ENCODE data around the gene POLR3E. TPM values are rescaled to one million over a fixed set of nuclear protein-coding genes. Genes with fewer than 3 reads are reported as not detected.
"Not testable (repeated sequence)": the region's sequence is repeated elsewhere in the genome, so short reads cannot be mapped to it uniquely, and the experiment has no call there.

POLR3E gene
- total and polyA plus RNA-seq, 4 donors, result 16.0 to 42.9 (median 18.3) TPM

DNA sequence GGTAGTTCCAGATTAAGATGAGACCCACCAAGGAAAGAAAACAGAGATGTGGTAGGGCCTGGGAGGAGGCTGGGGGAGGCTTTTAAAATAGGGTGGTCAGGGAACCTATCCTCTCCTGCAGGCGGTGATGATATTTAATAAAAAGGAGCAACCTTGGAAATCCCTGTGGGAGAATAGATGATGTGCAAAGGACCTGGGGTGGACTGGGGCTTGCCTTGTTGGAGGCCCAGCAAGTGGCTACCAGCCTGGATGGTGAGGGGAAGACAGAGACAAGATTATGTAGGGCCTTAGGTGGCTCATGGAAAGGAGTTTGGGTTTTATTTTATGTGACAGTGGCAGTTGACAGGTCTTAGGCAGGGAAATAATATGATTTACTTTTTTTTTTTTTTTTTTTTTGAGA lies 1.8 kb downstream of the POLR3E start:
- no peak for DNase-seq (ENCODE audit: low spot score)
- no peak overlapping the region for H3K9ac ChIP-seq (ENCODE audit: low read depth in 1 of 2, low read length in 2 of 2)
- peaks cover 0 to 6% (median 3%) of the 10 kb centered on the region in 4 donors for H3K36me3 ChIP-seq (ENCODE audit: control insufficient read depth in 4 of 4, insufficient read depth in 3 of 4, low read depth in 1 of 4, low read length in 3 of 4)
- no peaks in the 10 kb centered on the region for H3K27me3 ChIP-seq (ENCODE audit: control insufficient read depth in 4 of 4, insufficient read depth in 4 of 4, low read length in 3 of 4)
- no peak for TF ChIP-seq NR2F2 (IDR thresholded peaks at IDR 0.05)
- TF ChIP-seq TAF1 (conservative IDR thresholded peaks at IDR 0.05), result no peak
- no peak for TF ChIP-seq HNF4G (IDR thresholded peaks at IDR 0.05)
- TF ChIP-seq, protein P1, sequence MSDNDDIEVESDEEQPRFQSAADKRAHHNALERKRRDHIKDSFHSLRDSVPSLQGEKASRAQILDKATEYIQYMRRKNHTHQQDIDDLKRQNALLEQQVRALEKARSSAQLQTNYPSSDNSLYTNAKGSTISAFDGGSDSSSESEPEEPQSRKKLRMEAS (IDR thresholded peaks at IDR 0.05), result no peak
- TF ChIP-seq, protein P2, sequence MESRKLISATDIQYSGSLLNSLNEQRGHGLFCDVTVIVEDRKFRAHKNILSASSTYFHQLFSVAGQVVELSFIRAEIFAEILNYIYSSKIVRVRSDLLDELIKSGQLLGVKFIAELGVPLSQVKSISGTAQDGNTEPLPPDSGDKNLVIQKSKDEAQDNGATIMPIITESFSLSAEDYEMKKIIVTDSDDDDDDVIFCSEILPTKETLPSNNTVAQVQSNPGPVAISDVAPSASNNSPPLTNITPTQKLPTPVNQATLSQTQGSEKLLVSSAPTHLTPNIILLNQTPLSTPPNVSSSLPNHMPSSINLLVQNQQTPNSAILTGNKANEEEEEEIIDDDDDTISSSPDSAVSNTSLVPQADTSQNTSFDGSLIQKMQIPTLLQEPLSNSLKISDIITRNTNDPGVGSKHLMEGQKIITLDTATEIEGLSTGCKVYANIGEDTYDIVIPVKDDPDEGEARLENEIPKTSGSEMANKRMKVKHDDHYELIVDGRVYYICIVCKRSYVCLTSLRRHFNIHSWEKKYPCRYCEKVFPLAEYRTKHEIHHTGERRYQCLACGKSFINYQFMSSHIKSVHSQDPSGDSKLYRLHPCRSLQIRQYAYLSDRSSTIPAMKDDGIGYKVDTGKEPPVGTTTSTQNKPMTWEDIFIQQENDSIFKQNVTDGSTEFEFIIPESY (IDR thresholded peaks at IDR 0.05), result no peak
- TF ChIP-seq FOXA2 (IDR thresholded peaks at IDR 0.05), result no peak
- no peak for TF ChIP-seq SP1 (IDR thresholded peaks at IDR 0.05)
- TF ChIP-seq, protein P3, sequence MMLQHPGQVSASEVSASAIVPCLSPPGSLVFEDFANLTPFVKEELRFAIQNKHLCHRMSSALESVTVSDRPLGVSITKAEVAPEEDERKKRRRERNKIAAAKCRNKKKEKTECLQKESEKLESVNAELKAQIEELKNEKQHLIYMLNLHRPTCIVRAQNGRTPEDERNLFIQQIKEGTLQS (IDR thresholded peaks at IDR 0.05), result no peak
- WGBS, result 100% methylated on average over 1 of the region's 1 CpG
- H3K4me3 ChIP-seq (ENCODE audit: low read depth in 1 of 3, low read length in 3 of 3), result no peak overlapping the region
- H3K9me3 ChIP-seq (ENCODE audit: control insufficient read depth in 4 of 4, low read length in 3 of 4), result no peaks in the 10 kb centered on the region
- no peak overlapping the region for H3K27ac ChIP-seq (ENCODE audit: low read depth in 1 of 2, low read length in 2 of 2)
- peaks cover 2 to 18% (median 11%) of the 10 kb centered on the region in 4 donors for H3K4me1 ChIP-seq (ENCODE audit: control insufficient read depth in 4 of 4, insufficient read depth in 4 of 4, low read length in 3 of 4)

DNA sequence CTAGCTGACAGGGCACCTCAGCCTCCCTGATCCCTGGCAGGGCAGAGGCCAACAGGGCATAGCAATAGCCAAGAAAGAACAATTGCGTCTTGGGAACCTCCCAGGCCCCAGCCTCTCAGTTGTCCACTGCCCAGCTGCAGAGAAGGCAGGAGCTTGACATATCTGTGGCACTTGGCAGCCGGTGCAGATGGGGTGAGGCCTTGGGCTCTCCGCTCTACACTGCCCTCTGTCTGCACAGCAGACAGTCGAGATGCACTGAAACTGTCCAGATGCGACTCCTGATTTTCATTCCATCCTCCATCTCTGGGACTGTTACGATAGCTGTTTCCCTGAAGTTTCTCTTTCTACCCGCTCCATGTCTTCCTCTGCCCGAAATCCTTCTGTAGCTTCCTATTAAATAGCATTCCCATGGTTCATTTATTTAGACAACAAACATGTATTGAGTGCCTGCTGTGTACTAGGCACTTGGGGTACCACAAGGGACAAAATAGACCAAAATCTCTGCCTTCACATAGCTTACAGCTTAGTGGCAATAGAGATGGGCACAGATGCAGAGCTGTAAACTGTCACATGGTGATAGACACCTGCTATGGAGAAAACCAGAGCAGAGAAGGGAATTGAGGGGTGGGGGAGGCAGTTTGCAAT lies 3.3 kb downstream of the POLR3E start:
- no peaks in the 10 kb centered on the region for H3K27me3 ChIP-seq (ENCODE audit: control insufficient read depth in 4 of 4, insufficient read depth in 4 of 4, low read length in 3 of 4)
- H3K4me1 ChIP-seq (ENCODE audit: control insufficient read depth in 4 of 4, insufficient read depth in 4 of 4, low read length in 3 of 4), result peaks cover 2 to 18% (median 11%) of the 10 kb centered on the region in 4 donors
- peak overlapping the region in 1 of 2 donors; percentile 5 for H3K9ac ChIP-seq (ENCODE audit: low read depth in 1 of 2, low read length in 2 of 2)
- H3K36me3 ChIP-seq (ENCODE audit: control insufficient read depth in 4 of 4, insufficient read depth in 3 of 4, low read depth in 1 of 4, low read length in 3 of 4), result peaks cover 0 to 14% (median 6%) of the 10 kb centered on the region in 4 donors
- DNase-seq (ENCODE audit: low spot score), result peak; percentile 57
- TF ChIP-seq, protein P4, sequence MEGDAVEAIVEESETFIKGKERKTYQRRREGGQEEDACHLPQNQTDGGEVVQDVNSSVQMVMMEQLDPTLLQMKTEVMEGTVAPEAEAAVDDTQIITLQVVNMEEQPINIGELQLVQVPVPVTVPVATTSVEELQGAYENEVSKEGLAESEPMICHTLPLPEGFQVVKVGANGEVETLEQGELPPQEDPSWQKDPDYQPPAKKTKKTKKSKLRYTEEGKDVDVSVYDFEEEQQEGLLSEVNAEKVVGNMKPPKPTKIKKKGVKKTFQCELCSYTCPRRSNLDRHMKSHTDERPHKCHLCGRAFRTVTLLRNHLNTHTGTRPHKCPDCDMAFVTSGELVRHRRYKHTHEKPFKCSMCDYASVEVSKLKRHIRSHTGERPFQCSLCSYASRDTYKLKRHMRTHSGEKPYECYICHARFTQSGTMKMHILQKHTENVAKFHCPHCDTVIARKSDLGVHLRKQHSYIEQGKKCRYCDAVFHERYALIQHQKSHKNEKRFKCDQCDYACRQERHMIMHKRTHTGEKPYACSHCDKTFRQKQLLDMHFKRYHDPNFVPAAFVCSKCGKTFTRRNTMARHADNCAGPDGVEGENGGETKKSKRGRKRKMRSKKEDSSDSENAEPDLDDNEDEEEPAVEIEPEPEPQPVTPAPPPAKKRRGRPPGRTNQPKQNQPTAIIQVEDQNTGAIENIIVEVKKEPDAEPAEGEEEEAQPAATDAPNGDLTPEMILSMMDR (IDR thresholded peaks at IDR 0.05; ENCODE audit: low read depth, low read length, missing input control), result peak; percentile 66
- no peak for TF ChIP-seq NR2F2 (IDR thresholded peaks at IDR 0.05)
- TF ChIP-seq YY1 (IDR thresholded peaks at IDR 0.05), result no peak
- TF ChIP-seq, protein P1 (IDR thresholded peaks at IDR 0.05), result no peak
- no peak for TF ChIP-seq HNF4G (IDR thresholded peaks at IDR 0.05)
- peak; percentile 70 to 80 for TF ChIP-seq RAD21 (IDR thresholded peaks at IDR 0.05)
- TF ChIP-seq RXRA (IDR thresholded peaks at IDR 0.05), result no peak
- TF ChIP-seq, protein P3 (IDR thresholded peaks at IDR 0.05), result no peak
- TF ChIP-seq FOXA2 (IDR thresholded peaks at IDR 0.05), result no peak
- no peaks in the 10 kb centered on the region for H3K9me3 ChIP-seq (ENCODE audit: control insufficient read depth in 4 of 4, low read length in 3 of 4)
- WGBS, result 37% methylated on average over 8 of the region's 8 CpGs
- H3K27ac ChIP-seq (ENCODE audit: low read depth in 1 of 2, low read length in 2 of 2), result no peak overlapping the region
- no peak overlapping the region for H3K4me3 ChIP-seq (ENCODE audit: low read depth in 1 of 3, low read length in 3 of 3)

DNA sequence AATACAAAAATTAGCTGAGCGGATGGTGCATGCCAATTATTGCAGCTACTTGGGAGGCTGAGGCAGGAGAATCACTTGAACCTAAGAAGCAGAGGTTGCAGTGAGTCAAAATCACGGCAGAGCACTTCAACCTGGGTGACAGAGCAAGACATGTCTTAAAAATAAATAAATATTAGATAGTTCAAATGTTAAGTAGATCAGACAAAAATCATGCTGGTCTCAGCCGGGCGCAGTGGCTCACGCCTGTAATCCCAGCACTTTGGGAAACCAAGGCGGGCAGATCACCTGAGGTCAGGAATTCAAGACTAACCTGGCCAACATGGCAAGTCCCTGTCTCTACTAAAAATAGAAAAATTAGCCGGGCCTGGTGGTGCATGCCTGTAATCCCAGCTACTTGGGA lies 4.2 kb downstream of the POLR3E start:
- peaks cover 0 to 19% (median 6%) of the 10 kb centered on the region in 4 donors for H3K36me3 ChIP-seq (ENCODE audit: control insufficient read depth in 4 of 4, insufficient read depth in 3 of 4, low read depth in 1 of 4, low read length in 3 of 4)
- H3K9ac ChIP-seq (ENCODE audit: low read depth in 1 of 2, low read length in 2 of 2); H3K27ac ChIP-seq (ENCODE audit: low read depth in 1 of 2, low read length in 2 of 2); H3K9me3 ChIP-seq (ENCODE audit: control insufficient read depth in 4 of 4, low read length in 3 of 4); H3K4me3 ChIP-seq (ENCODE audit: low read depth in 1 of 3, low read length in 3 of 3); DNase-seq (ENCODE audit: low spot score); H3K27me3 ChIP-seq (ENCODE audit: control insufficient read depth in 4 of 4, insufficient read depth in 4 of 4, low read length in 3 of 4): not testable (repeated sequence)
- whole genome bisulfite sequencing, result 94% methylated on average over 7 of the region's 7 CpGs
- peaks cover 0 to 17% (median 7%) of the 10 kb centered on the region in 4 donors for H3K4me1 ChIP-seq (ENCODE audit: control insufficient read depth in 4 of 4, insufficient read depth in 4 of 4, low read length in 3 of 4)
